Measurements from ENCODE around the gene WNK2.
"Not testable (repeated sequence)": the region's sequence is repeated elsewhere in the genome, so short reads cannot be mapped to it uniquely, and the experiment has no call there.

The WNK2 gene

GRCh38 chr9:93248386-93249040, 64.6 kb downstream of the WNK2 start:
- no peak overlapping the region for H2BK15ac ChIP-seq (ENCODE audit: low read length)
- WGBS, 2 donors (ENCODE audit: extremely low coverage in 2 of 2, insufficient read length in 2 of 2, insufficient replicate concordance in 1 of 2) = no CpG with 5 or more reads among the region's 3 CpGs
- H2AFZ ChIP-seq (ENCODE audit: low read length) = no peak overlapping the region
- DNase-seq (ENCODE audit: low spot score) = no peak
- H3K4ac ChIP-seq (ENCODE audit: low read length) = no peak overlapping the region
- no peak overlapping the region for H2AK5ac ChIP-seq (ENCODE audit: low read depth, low read length)
- H3K36me3 ChIP-seq (replicated peaks in 1 of 2; ENCODE audit: control insufficient read depth in 2 of 2, insufficient read depth in 2 of 2, low read length in 2 of 2) = peaks cover 0 to 6% of the 10 kb centered on the region in 2 donors
- H3K79me1 ChIP-seq (ENCODE audit: low read depth, low read length) = no peaks in the 10 kb centered on the region
- H3K14ac ChIP-seq (ENCODE audit: low read length) = no peak overlapping the region
- no peak overlapping the region for H2BK5ac ChIP-seq (ENCODE audit: low read length)
- H4K91ac ChIP-seq (ENCODE audit: low read depth, low read length, poor library complexity) = no peak overlapping the region
- peaks cover 0 to 2% (median 0%) of the 10 kb centered on the region in 3 experiments for H3K27me3 ChIP-seq (ENCODE audit: control insufficient read depth in 3 of 3, insufficient read depth in 3 of 3, low read depth in 1 of 3, low read length in 3 of 3)
- no peak overlapping the region for H2BK120ac ChIP-seq (ENCODE audit: low read depth, low read length)
- H3K18ac ChIP-seq (ENCODE audit: low read length) = no peak overlapping the region
- H3K4me2 ChIP-seq (ENCODE audit: insufficient read depth, low read length, poor library complexity, severe bottlenecking) = no peak overlapping the region
- no peak overlapping the region for H3K4me3 ChIP-seq (ENCODE audit: low read length in 2 of 2)
- H3K27ac ChIP-seq (replicated peaks; ENCODE audit: low read length) = no peak overlapping the region
- no peak overlapping the region for H4K8ac ChIP-seq (ENCODE audit: low read depth, low read length)
- peaks cover 5% of the 10 kb centered on the region in 2 donors for H3K4me1 ChIP-seq (ENCODE audit: control insufficient read depth in 2 of 2, insufficient read depth in 1 of 2, low read depth in 1 of 2, low read length in 2 of 2)
- no peak overlapping the region for H3K9ac ChIP-seq (ENCODE audit: low read depth, low read length, poor library complexity)
- no peak overlapping the region for H3K23ac ChIP-seq (ENCODE audit: low read depth, low read length, poor library complexity)
- no peaks in the 10 kb centered on the region for H3K9me3 ChIP-seq (replicated peaks in 1 of 2; ENCODE audit: control insufficient read depth in 2 of 2, insufficient read depth in 1 of 2, low read depth in 1 of 2, low read length in 2 of 2)
- H2BK12ac ChIP-seq (ENCODE audit: low read length) = no peak overlapping the region

DNA sequence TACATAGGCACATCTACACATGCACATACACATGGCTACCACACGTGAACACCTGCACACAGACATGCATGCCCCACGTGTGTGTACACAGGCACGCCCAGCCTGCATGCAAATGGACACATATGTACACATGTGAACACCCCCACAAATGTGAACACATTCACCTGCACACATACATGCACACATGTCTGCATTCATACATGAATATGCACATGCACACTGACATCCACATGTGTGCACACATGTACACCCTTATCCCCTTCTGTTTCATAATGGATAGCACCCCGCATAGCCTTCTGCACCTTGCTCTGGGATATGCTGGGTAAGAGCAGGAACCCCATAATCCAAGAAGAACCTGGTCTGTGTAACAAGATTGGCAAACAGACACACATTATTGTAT, 66.2 kb downstream of the WNK2 start:
- no peak overlapping the region for H3K4ac ChIP-seq (ENCODE audit: low read length)
- H2AFZ ChIP-seq (ENCODE audit: low read length) = no peak overlapping the region
- H3K9me3 ChIP-seq (replicated peaks in 1 of 2; ENCODE audit: control insufficient read depth in 2 of 2, insufficient read depth in 1 of 2, low read depth in 1 of 2, low read length in 2 of 2) = no peaks in the 10 kb centered on the region
- H2BK120ac ChIP-seq (ENCODE audit: low read depth, low read length) = no peak overlapping the region
- no peak overlapping the region for H2AK5ac ChIP-seq (ENCODE audit: low read depth, low read length)
- H3K23ac ChIP-seq (ENCODE audit: low read depth, low read length, poor library complexity) = no peak overlapping the region
- peaks cover 1% of the 10 kb centered on the region for H3K79me1 ChIP-seq (ENCODE audit: low read depth, low read length)
- WGBS, 2 donors (ENCODE audit: extremely low coverage in 2 of 2, insufficient read length in 2 of 2, insufficient replicate concordance in 1 of 2) = no CpG with 5 or more reads among the region's 4 CpGs
- no peak overlapping the region for H2BK5ac ChIP-seq (ENCODE audit: low read length)
- H3K36me3 ChIP-seq (replicated peaks in 1 of 2; ENCODE audit: control insufficient read depth in 2 of 2, insufficient read depth in 2 of 2, low read length in 2 of 2) = peaks cover 0 to 10% of the 10 kb centered on the region in 2 donors
- no peak overlapping the region for H2BK15ac ChIP-seq (ENCODE audit: low read length)
- DNase-seq (ENCODE audit: low spot score) = no peak
- H3K27me3 ChIP-seq (ENCODE audit: control insufficient read depth in 3 of 3, insufficient read depth in 3 of 3, low read depth in 1 of 3, low read length in 3 of 3) = peaks cover 0 to 2% (median 0%) of the 10 kb centered on the region in 3 experiments
- H3K4me3 ChIP-seq (ENCODE audit: low read length in 2 of 2) = no peak overlapping the region
- no peak overlapping the region for H3K14ac ChIP-seq (ENCODE audit: low read length)
- peaks cover 3 to 5% of the 10 kb centered on the region in 2 donors for H3K4me1 ChIP-seq (ENCODE audit: control insufficient read depth in 2 of 2, insufficient read depth in 1 of 2, low read depth in 1 of 2, low read length in 2 of 2)
- H3K4me2 ChIP-seq (ENCODE audit: insufficient read depth, low read length, poor library complexity, severe bottlenecking) = no peak overlapping the region
- H3K18ac ChIP-seq (ENCODE audit: low read length) = no peak overlapping the region
- no peak overlapping the region for H3K27ac ChIP-seq (replicated peaks; ENCODE audit: low read length)
- no peak overlapping the region for H4K8ac ChIP-seq (ENCODE audit: low read depth, low read length)
- no peak overlapping the region for H2BK12ac ChIP-seq (ENCODE audit: low read length)
- H3K9ac ChIP-seq (ENCODE audit: low read depth, low read length, poor library complexity) = no peak overlapping the region
- no peak overlapping the region for H4K91ac ChIP-seq (ENCODE audit: low read depth, low read length, poor library complexity)

GRCh38 chr9:93251309-93251708, 67.4 kb downstream of the WNK2 start:
- not testable (repeated sequence) for H3K4me1 ChIP-seq (ENCODE audit: control insufficient read depth in 2 of 2, insufficient read depth in 1 of 2, low read depth in 1 of 2, low read length in 2 of 2); H3K18ac ChIP-seq (ENCODE audit: low read length); H3K4me3 ChIP-seq (ENCODE audit: low read length in 2 of 2); H2AK5ac ChIP-seq (ENCODE audit: low read depth, low read length); H3K4ac ChIP-seq (ENCODE audit: low read length); H4K8ac ChIP-seq (ENCODE audit: low read depth, low read length); H2BK120ac ChIP-seq (ENCODE audit: low read depth, low read length); DNase-seq (ENCODE audit: low spot score); H2AFZ ChIP-seq (ENCODE audit: low read length); H3K27me3 ChIP-seq (ENCODE audit: control insufficient read depth in 3 of 3, insufficient read depth in 3 of 3, low read depth in 1 of 3, low read length in 3 of 3); H2BK5ac ChIP-seq (ENCODE audit: low read length); H2BK12ac ChIP-seq (ENCODE audit: low read length); H3K79me1 ChIP-seq (ENCODE audit: low read depth, low read length); H3K4me2 ChIP-seq (ENCODE audit: insufficient read depth, low read length, poor library complexity, severe bottlenecking); H4K91ac ChIP-seq (ENCODE audit: low read depth, low read length, poor library complexity); H3K9me3 ChIP-seq (replicated peaks in 1 of 2; ENCODE audit: control insufficient read depth in 2 of 2, insufficient read depth in 1 of 2, low read depth in 1 of 2, low read length in 2 of 2); H3K27ac ChIP-seq (replicated peaks; ENCODE audit: low read length); H3K14ac ChIP-seq (ENCODE audit: low read length); H3K23ac ChIP-seq (ENCODE audit: low read depth, low read length, poor library complexity); H3K9ac ChIP-seq (ENCODE audit: low read depth, low read length, poor library complexity); H2BK15ac ChIP-seq (ENCODE audit: low read length); H3K36me3 ChIP-seq (replicated peaks in 1 of 2; ENCODE audit: control insufficient read depth in 2 of 2, insufficient read depth in 2 of 2, low read length in 2 of 2)
- WGBS, 2 donors (ENCODE audit: extremely low coverage in 2 of 2, insufficient read length in 2 of 2, insufficient replicate concordance in 1 of 2) = no CpG with 5 or more reads among the region's 8 CpGs

DNA sequence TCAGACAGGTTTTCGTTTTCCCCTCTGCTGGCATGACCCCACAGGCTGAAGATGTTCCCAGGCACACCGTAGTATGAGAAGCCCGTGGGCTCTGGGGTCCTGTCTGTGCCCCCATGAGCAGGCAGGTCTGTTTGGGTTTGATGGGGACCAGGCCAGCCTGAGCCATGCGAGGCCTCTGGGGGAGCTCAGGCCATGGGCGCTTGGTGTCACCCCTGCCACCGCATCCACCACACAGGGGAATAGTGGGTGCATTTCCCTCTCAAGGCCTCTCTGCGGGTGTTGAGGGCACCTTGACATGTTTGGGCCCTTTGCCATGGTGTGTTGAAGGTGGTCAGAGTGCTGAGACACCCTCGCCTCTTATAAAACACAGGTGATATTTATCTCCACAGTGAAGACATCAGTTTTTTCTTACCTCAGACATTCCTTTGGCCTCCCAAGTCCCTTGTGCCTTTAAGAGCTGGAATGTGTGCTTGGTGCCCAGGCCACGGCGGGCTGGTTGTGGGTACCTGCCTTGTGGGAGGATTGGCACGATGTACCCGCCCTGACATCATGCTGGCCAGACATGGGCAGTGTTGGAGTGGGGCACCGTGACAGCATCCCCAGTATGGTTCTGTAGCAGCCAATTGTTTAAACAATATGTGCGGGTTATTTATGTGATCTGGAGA, 68.3 kb downstream of the WNK2 start:
- H2BK5ac ChIP-seq (ENCODE audit: low read length) = no peak overlapping the region
- H3K4me1 ChIP-seq (ENCODE audit: control insufficient read depth in 2 of 2, insufficient read depth in 1 of 2, low read depth in 1 of 2, low read length in 2 of 2) = peaks cover 4 to 5% of the 10 kb centered on the region in 2 donors
- no peak overlapping the region for H2AK5ac ChIP-seq (ENCODE audit: low read depth, low read length)
- no peak overlapping the region for H3K14ac ChIP-seq (ENCODE audit: low read length)
- no peak overlapping the region for H3K4ac ChIP-seq (ENCODE audit: low read length)
- H3K9ac ChIP-seq (ENCODE audit: low read depth, low read length, poor library complexity) = no peak overlapping the region
- no peak overlapping the region for H3K27ac ChIP-seq (replicated peaks; ENCODE audit: low read length)
- no peak overlapping the region for H3K18ac ChIP-seq (ENCODE audit: low read length)
- H3K9me3 ChIP-seq (replicated peaks in 1 of 2; ENCODE audit: control insufficient read depth in 2 of 2, insufficient read depth in 1 of 2, low read depth in 1 of 2, low read length in 2 of 2) = no peaks in the 10 kb centered on the region
- no CpG with 5 or more reads among the region's 14 CpGs for WGBS, 2 donors (ENCODE audit: extremely low coverage in 2 of 2, insufficient read length in 2 of 2, insufficient replicate concordance in 1 of 2)
- H3K4me2 ChIP-seq (ENCODE audit: insufficient read depth, low read length, poor library complexity, severe bottlenecking) = no peak overlapping the region
- peaks cover 1% of the 10 kb centered on the region for H3K79me1 ChIP-seq (ENCODE audit: low read depth, low read length)
- no peak for DNase-seq (ENCODE audit: low spot score)
- H3K4me3 ChIP-seq (ENCODE audit: low read length in 2 of 2) = no peak overlapping the region
- no peak overlapping the region for H2AFZ ChIP-seq (ENCODE audit: low read length)
- H3K27me3 ChIP-seq (ENCODE audit: control insufficient read depth in 3 of 3, insufficient read depth in 3 of 3, low read depth in 1 of 3, low read length in 3 of 3) = no peaks in the 10 kb centered on the region
- no peak overlapping the region for H2BK12ac ChIP-seq (ENCODE audit: low read length)
- H4K91ac ChIP-seq (ENCODE audit: low read depth, low read length, poor library complexity) = no peak overlapping the region
- H3K23ac ChIP-seq (ENCODE audit: low read depth, low read length, poor library complexity) = peak overlapping the region; percentile 59
- H3K36me3 ChIP-seq (replicated peaks in 1 of 2; ENCODE audit: control insufficient read depth in 2 of 2, insufficient read depth in 2 of 2, low read length in 2 of 2) = peaks cover 0 to 10% of the 10 kb centered on the region in 2 donors
- no peak overlapping the region for H2BK120ac ChIP-seq (ENCODE audit: low read depth, low read length)
- no peak overlapping the region for H2BK15ac ChIP-seq (ENCODE audit: low read length)
- H4K8ac ChIP-seq (ENCODE audit: low read depth, low read length) = no peak overlapping the region

Measured in neuronal stem cell (in vitro differentiated cells).